DOHH2 (cell line): ENCODE data around the gene ITGA8.

Experiments used
- H3F3A ChIP-seq: fragments of 200-600 bp; sonication (generic), shearing (Covaris generic); 2 replicates; pipeline ENCODE4 v1.6.0; 2016; ENCODE audit warnings: antibody characterized with exemption, mild to moderate bottlenecking; ENCODE audit not compliant: control insufficient read depth, insufficient read depth
- H3K27ac ChIP-seq: fragments of 200-600 bp; sonication (generic); 2 replicates; pipeline ENCODE4 v1.5.1; 2014; ENCODE audit warnings: low read depth, mild to moderate bottlenecking, low read length, moderate library complexity
- H3K27me3 ChIP-seq: fragments of 200-600 bp; sonication (generic); 2 replicates; pipeline ENCODE4 v1.6.1; 2014; ENCODE audit warnings: mild to moderate bottlenecking, low read length, mixed read lengths; ENCODE audit not compliant: control insufficient read depth
- H3K36me3 ChIP-seq: fragments of 200-600 bp; sonication (generic); 2 replicates; pipeline ENCODE4 v1.6.1; 2014; ENCODE audit warnings: mild to moderate bottlenecking, low read length, moderate library complexity, mixed read lengths; ENCODE audit not compliant: control insufficient read depth
- H3K4me1 ChIP-seq: fragments of 200-600 bp; sonication (generic); 2 replicates; pipeline ENCODE4 v1.6.1; 2014; ENCODE audit warnings: mild to moderate bottlenecking, low read length, mixed read lengths; ENCODE audit not compliant: control insufficient read depth
- H3K4me2 ChIP-seq: fragments of 200-600 bp; sonication (generic); 2 replicates; pipeline ENCODE4 v1.6.0; 2014; ENCODE audit warnings: mild to moderate bottlenecking, low read length, moderate library complexity
- H3K4me3 ChIP-seq: fragments of 200-600 bp; sonication (generic); 2 replicates; pipeline ENCODE4 v1.5.1; 2014; ENCODE audit warnings: mild to moderate bottlenecking, low read length, mixed read lengths
- H3K79me2 ChIP-seq: fragments of 200-600 bp; sonication (generic); 2 replicates; pipeline ENCODE4 v1.6.1; 2014; ENCODE audit warnings: mild to moderate bottlenecking, low read length, mixed read lengths; ENCODE audit not compliant: control insufficient read depth
- H3K9me2 ChIP-seq: fragments of 200-600 bp; sonication (generic); replicated peaks from 2 replicates; pipeline ENCODE4 v1.6.1; 2014; ENCODE audit warnings: mild to moderate bottlenecking, low read length, mixed read lengths; ENCODE audit not compliant: control insufficient read depth
- H3K9me3 ChIP-seq: fragments of 200-600 bp; sonication (generic); 2 replicates; pipeline ENCODE4 v1.6.1; 2014; ENCODE audit warnings: antibody characterized with exemption, low read length, mixed read lengths; ENCODE audit not compliant: control insufficient read depth, insufficient read depth
- H4K20me1 ChIP-seq: fragments of 200-600 bp; sonication (generic); 2 replicates; pipeline ENCODE4 v1.6.0; 2014; ENCODE audit warnings: low read depth, mild to moderate bottlenecking, antibody characterized with exemption, low read length, moderate library complexity; ENCODE audit not compliant: control insufficient read depth, insufficient read depth
- EZH2phosphoT487 ChIP-seq: fragments of 200-600 bp; sonication (generic); IDR thresholded peaks from 2 replicates; pipeline ENCODE4 v1.6.1; 2017; ENCODE audit warnings: borderline replicate concordance, mild to moderate bottlenecking, antibody characterized with exemption, low read length, moderate library complexity, mixed read lengths
- TF ChIP-seq, protein P1 (sequence below): fragments of 200-600 bp; sonication (generic); IDR thresholded peaks from one replicate; pipeline ENCODE4 v1.5.1; 2014; ENCODE audit warnings: antibody characterized with exemption, mild to moderate bottlenecking, low read depth, low read length; ENCODE audit not compliant: poor library complexity, severe bottlenecking

The ITGA8 gene

GRCh38 chr10:15591937-15592336 is 127.8 kb downstream of the ITGA8 start:
- Histone ChIP-seq H3K4me1 (no peaks in the 10 kb centered on the region), H4K20me1 (no peaks in the 10 kb centered on the region), H3K4me3 (no peak overlapping the region), H3K36me3 (no peaks in the 10 kb centered on the region), H3F3A (no peaks in the 10 kb centered on the region), H3K9me3 (no peaks in the 10 kb centered on the region), H3K79me2 (no peaks in the 10 kb centered on the region), H3K4me2 (no peak overlapping the region), H3K27ac (no peak overlapping the region), H3K27me3 (no peaks in the 10 kb centered on the region), H3K9me2 (no peaks in the 10 kb centered on the region)
- TF ChIP-seq, protein P1, sequence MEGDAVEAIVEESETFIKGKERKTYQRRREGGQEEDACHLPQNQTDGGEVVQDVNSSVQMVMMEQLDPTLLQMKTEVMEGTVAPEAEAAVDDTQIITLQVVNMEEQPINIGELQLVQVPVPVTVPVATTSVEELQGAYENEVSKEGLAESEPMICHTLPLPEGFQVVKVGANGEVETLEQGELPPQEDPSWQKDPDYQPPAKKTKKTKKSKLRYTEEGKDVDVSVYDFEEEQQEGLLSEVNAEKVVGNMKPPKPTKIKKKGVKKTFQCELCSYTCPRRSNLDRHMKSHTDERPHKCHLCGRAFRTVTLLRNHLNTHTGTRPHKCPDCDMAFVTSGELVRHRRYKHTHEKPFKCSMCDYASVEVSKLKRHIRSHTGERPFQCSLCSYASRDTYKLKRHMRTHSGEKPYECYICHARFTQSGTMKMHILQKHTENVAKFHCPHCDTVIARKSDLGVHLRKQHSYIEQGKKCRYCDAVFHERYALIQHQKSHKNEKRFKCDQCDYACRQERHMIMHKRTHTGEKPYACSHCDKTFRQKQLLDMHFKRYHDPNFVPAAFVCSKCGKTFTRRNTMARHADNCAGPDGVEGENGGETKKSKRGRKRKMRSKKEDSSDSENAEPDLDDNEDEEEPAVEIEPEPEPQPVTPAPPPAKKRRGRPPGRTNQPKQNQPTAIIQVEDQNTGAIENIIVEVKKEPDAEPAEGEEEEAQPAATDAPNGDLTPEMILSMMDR: no peak
- no peak for TF ChIP-seq EZH2phosphoT487

GRCh38 chr10:15591431-15591830 is 128.3 kb downstream of the ITGA8 start:
- Histone ChIP-seq H3K9me2 (no peaks in the 10 kb centered on the region), H3K36me3 (no peaks in the 10 kb centered on the region), H3K4me3 (no peak overlapping the region), H3K79me2 (no peaks in the 10 kb centered on the region), H3K27ac (no peak overlapping the region), H3K9me3 (no peaks in the 10 kb centered on the region), H3K27me3 (no peaks in the 10 kb centered on the region), H4K20me1 (no peaks in the 10 kb centered on the region), H3K4me2 (no peak overlapping the region), H3F3A (no peaks in the 10 kb centered on the region), H3K4me1 (no peaks in the 10 kb centered on the region)
- TF ChIP-seq, protein P1: no peak
- TF ChIP-seq EZH2phosphoT487: no peak

GRCh38 chr10:15588635-15589508 is 130.8 kb downstream of the ITGA8 start:
- H4K20me1 ChIP-seq: no peaks in the 10 kb centered on the region
- no peaks in the 10 kb centered on the region for H3K36me3 ChIP-seq
- H3K79me2 ChIP-seq: no peaks in the 10 kb centered on the region
- H3K4me1 ChIP-seq: no peaks in the 10 kb centered on the region
- no peaks in the 10 kb centered on the region for H3F3A ChIP-seq
- H3K4me2 ChIP-seq: no peak overlapping the region
- no peaks in the 10 kb centered on the region for H3K9me3 ChIP-seq
- H3K27ac ChIP-seq: no peak overlapping the region
- TF ChIP-seq EZH2phosphoT487: no peak
- H3K27me3 ChIP-seq: no peaks in the 10 kb centered on the region
- no peak overlapping the region for H3K4me3 ChIP-seq
- no peaks in the 10 kb centered on the region for H3K9me2 ChIP-seq

DNA sequence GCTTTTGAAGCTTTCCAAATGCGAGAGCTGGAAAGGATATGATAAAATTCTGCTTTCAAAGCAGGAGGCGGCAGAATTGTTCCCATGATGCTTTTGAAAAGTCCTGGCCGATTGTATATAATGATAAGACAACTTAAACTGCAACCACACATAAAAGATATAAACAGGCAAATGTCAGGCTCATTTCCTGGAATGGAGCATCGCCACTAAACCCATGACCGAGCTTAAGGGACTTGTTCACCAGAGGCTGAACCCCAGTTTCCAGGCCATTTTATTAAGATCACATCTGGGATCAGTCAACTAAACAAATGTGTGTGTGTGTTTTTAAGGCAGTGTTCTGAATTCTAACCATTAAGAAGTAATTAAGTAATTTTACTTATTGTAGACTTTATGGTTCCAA is 131.6 kb downstream of the ITGA8 start:
- Histone ChIP-seq H3F3A (no peaks in the 10 kb centered on the region), H3K4me2 (no peak overlapping the region), H3K36me3 (no peaks in the 10 kb centered on the region), H4K20me1 (no peaks in the 10 kb centered on the region), H3K4me1 (no peaks in the 10 kb centered on the region), H3K4me3 (no peak overlapping the region), H3K27ac (no peak overlapping the region), H3K9me2 (no peaks in the 10 kb centered on the region), H3K9me3 (no peaks in the 10 kb centered on the region), H3K79me2 (no peaks in the 10 kb centered on the region), H3K27me3 (no peaks in the 10 kb centered on the region)
- TF ChIP-seq, protein P1: no peak
- no peak for TF ChIP-seq EZH2phosphoT487
